PFSK-1 (cell line): Measurements from ENCODE around the gene ATAD3A.

Source experiments
- FOXP2 ChIP-seq: optimal IDR thresholded peaks from 2 replicates; pipeline ENCODE3; 2011; ENCODE audit warnings: borderline replicate concordance, control low read depth, inconsistent platforms; ENCODE audit not compliant: insufficient read depth; ENCODE audit errors: extremely low read length, extremely low read depth
- POLR2AphosphoS5 ChIP-seq: IDR thresholded peaks from 2 replicates; pipeline ENCODE4 v1.6.1; 2012; ENCODE audit warnings: low read depth, mild to moderate bottlenecking, control low read depth, low read length, moderate library complexity
- REST ChIP-seq, 2 experiments: IDR thresholded peaks; 2 replicates each; pipeline versions ENCODE4 v1.6.1 to v1.8.0; 2011 to 2012; ENCODE audit warnings: low read depth in 2 of 2, low read length in 2 of 2, control low read depth in 1 of 2, inconsistent platforms in 1 of 2, mild to moderate bottlenecking in 1 of 2, moderate library complexity in 1 of 2; ENCODE audit not compliant: insufficient read depth in 1 of 2
- SIN3A ChIP-seq: IDR thresholded peaks from 2 replicates; pipeline ENCODE4 v1.6.1; 2012; ENCODE audit warnings: mild to moderate bottlenecking, low read length, moderate library complexity, borderline replicate concordance; ENCODE audit not compliant: insufficient read depth
- TAF1 ChIP-seq: IDR thresholded peaks from 2 replicates; pipeline ENCODE4 v1.6.1; 2012; ENCODE audit warnings: low read length, control low read depth, borderline replicate concordance; ENCODE audit not compliant: insufficient read depth

The ATAD3A gene

GRCh38 chr1:1561801-1562470 lies 50.0 kb downstream of the ATAD3A start:
- TF ChIP-seq REST (IDR thresholded peaks at IDR 0.05; ENCODE audit: insufficient read depth in 1 of 2, low read depth in 2 of 2, low read length in 2 of 2) (no peak), POLR2AphosphoS5 (no peak), SIN3A (no peak), TAF1 (no peak), FOXP2 (no peak)

GRCh38 chr1:1562556-1563195 lies 50.7 kb downstream of the ATAD3A start:
- TF ChIP-seq TAF1 (no peak), REST (IDR thresholded peaks at IDR 0.05; ENCODE audit: insufficient read depth in 1 of 2, low read depth in 2 of 2, low read length in 2 of 2) (no peak), FOXP2 (no peak), POLR2AphosphoS5 (no peak)

GRCh38 chr1:1563688-1564087 lies 51.7 kb downstream of the ATAD3A start:
- TF ChIP-seq FOXP2 = no peak
- TF ChIP-seq REST (IDR thresholded peaks at IDR 0.05; ENCODE audit: insufficient read depth in 1 of 2, low read depth in 2 of 2, low read length in 2 of 2) = no peak
- TF ChIP-seq SIN3A = no peak
- TF ChIP-seq POLR2AphosphoS5 = no peak
- no peak for TF ChIP-seq TAF1

GRCh38 chr1:1564268-1564667 lies 52.3 kb downstream of the ATAD3A start:
- TF ChIP-seq POLR2AphosphoS5 = no peak
- no peak for TF ChIP-seq FOXP2
- TF ChIP-seq TAF1 = no peak
- no peak for TF ChIP-seq REST (IDR thresholded peaks at IDR 0.05; ENCODE audit: insufficient read depth in 1 of 2, low read depth in 2 of 2, low read length in 2 of 2)
- TF ChIP-seq SIN3A = no peak
